Coronary artery (tissue), 2 donors: ENCODE measurements around the gene PTPRD.

Experiments
- DNase-seq: peaks from one replicate; pipeline ENCODE4 v3.0.0-alpha.2; 2017; ENCODE audit warnings: low spot score
- H3K27ac ChIP-seq, 2 donors: fragments of 200-600 bp; sonication (generic); one replicate each; pipeline ENCODE4 v1.5.1; 2016 to 2019
- H3K4me3 ChIP-seq: fragments of 200-600 bp; sonication (generic); 2 replicates; pipeline ENCODE4 v1.5.1; 2016; ENCODE audit warnings: mild to moderate bottlenecking, moderate library complexity
- CTCF ChIP-seq: fragments of 200-600 bp; sonication (generic); IDR thresholded peaks from one replicate; pipeline ENCODE4 v1.5.1; 2019; ENCODE audit warnings: antibody characterized with exemption

PTPRD gene

GRCh38 chr9:8907868-8908267, 1704.9 kb downstream of the PTPRD start:
- DNase-seq, result no peak
- Histone ChIP-seq H3K4me3 (no peak overlapping the region), H3K27ac (no peak overlapping the region)
- TF ChIP-seq CTCF, result no peak

- Histone ChIP-seq H3K4me3 (no peak overlapping the region), H3K27ac (no peak overlapping the region)
- no peak for TF ChIP-seq CTCF
- DNase-seq, result no peak
Measured at GRCh38 chr9:8905731-8906130, 1707.1 kb downstream of the PTPRD start.

- Histone ChIP-seq H3K27ac (no peak overlapping the region), H3K4me3 (no peak overlapping the region)
- no peak for TF ChIP-seq CTCF
- no peak for DNase-seq
Measured at GRCh38 chr9:8904771-8905515, 1707.9 kb downstream of the PTPRD start.

- H3K27ac ChIP-seq, result no peak overlapping the region
- no peak for TF ChIP-seq CTCF
- DNase-seq, result no peak
- no peak overlapping the region for H3K4me3 ChIP-seq
Measured at GRCh38 chr9:8903077-8903476, 1709.7 kb downstream of the PTPRD start.

- H3K27ac ChIP-seq, result no peak overlapping the region
- no peak for DNase-seq
- no peak for TF ChIP-seq CTCF
- no peak overlapping the region for H3K4me3 ChIP-seq
Measured at GRCh38 chr9:8901146-8901545, 1711.7 kb downstream of the PTPRD start.

GRCh38 chr9:8899511-8899910, 1713.3 kb downstream of the PTPRD start:
- Histone ChIP-seq H3K4me3 (no peak overlapping the region), H3K27ac (no peak overlapping the region)
- no peak for TF ChIP-seq CTCF
- no peak for DNase-seq

GRCh38 chr9:8895861-8896224, 1717.0 kb downstream of the PTPRD start:
- H3K4me3 ChIP-seq, result no peak overlapping the region
- peak; percentile 53 for TF ChIP-seq CTCF
- DNase-seq, result no peak
- H3K27ac ChIP-seq, result no peak overlapping the region
